OCI-LY3 (cell line): ENCODE results near the gene CEBPG.

Experiments used
- H2AFZ ChIP-seq: fragments of 200-600, 300-600 bp; shearing (Covaris generic); 2 replicates; pipeline ENCODE4 v1.6.0; 2014; ENCODE audit warnings: antibody characterized with exemption, low read depth, low read length
- H3K27ac ChIP-seq: fragments of 200-600, 300-600 bp; sonication (generic); 2 replicates; pipeline ENCODE4 v1.5.1; 2014; ENCODE audit warnings: mild to moderate bottlenecking, low read length, moderate library complexity, mixed read lengths
- H3K27me3 ChIP-seq: fragments of 200-600, 300-600 bp; sonication (generic); 2 replicates; pipeline ENCODE4 v1.6.1; 2014; ENCODE audit warnings: low read depth, low read length, mixed read lengths
- H3K36me3 ChIP-seq: fragments of 200-600, 300-600 bp; sonication (generic); replicated peaks from 2 replicates; pipeline ENCODE3; 2014; ENCODE audit warnings: low read depth, low read length, mixed read lengths
- H3K4me1 ChIP-seq: fragments of 300-600, 200-600 bp; sonication (generic); 2 replicates; pipeline ENCODE4 v1.6.1; 2014; ENCODE audit warnings: low read length, mixed read lengths
- H3K4me2 ChIP-seq: fragments of 200-600, 300-600 bp; sonication (generic); 2 replicates; pipeline ENCODE4 v1.6.1; 2014; ENCODE audit warnings: low read length, mixed read lengths
- H3K4me3 ChIP-seq: fragments of 300-600, 200-600 bp; sonication (generic); 2 replicates; pipeline ENCODE4 v1.5.1; 2014; ENCODE audit warnings: antibody characterized with exemption, mild to moderate bottlenecking, low read length, moderate library complexity
- H3K79me2 ChIP-seq: fragments of 300-600, 200-600 bp; shearing (Covaris generic); 2 replicates; pipeline ENCODE4 v1.6.1; 2014; ENCODE audit warnings: mild to moderate bottlenecking, low read length, mixed read lengths
- H3K9ac ChIP-seq: fragments of 300-600, 200-600 bp; shearing (Covaris generic); 2 replicates; pipeline ENCODE4 v1.6.0; 2014; ENCODE audit warnings: mild to moderate bottlenecking, low read length, moderate library complexity
- H3K9me3 ChIP-seq: fragments of 200-600, 300-600 bp; shearing (Covaris generic); 2 replicates; pipeline ENCODE4 v1.6.1; 2014; ENCODE audit warnings: low read length, mixed read lengths; ENCODE audit not compliant: insufficient read depth
- H4K20me1 ChIP-seq: fragments of 200-600, 300-600 bp; sonication (generic); 2 replicates; pipeline ENCODE4 v1.6.1; 2016; ENCODE audit warnings: low read length, mixed read lengths; ENCODE audit not compliant: insufficient read depth
- EZH2phosphoT487 ChIP-seq: fragments of 200-600 bp; shearing (Covaris generic); IDR thresholded peaks from 2 replicates; pipeline ENCODE4 v1.6.1; 2018; ENCODE audit warnings: antibody characterized with exemption, mixed run types, low read depth
- TF ChIP-seq, protein P1 (sequence below): fragments of 200-600, 300-600 bp; sonication (generic); IDR thresholded peaks from 2 replicates; pipeline ENCODE4 v1.5.1; 2014; ENCODE audit warnings: antibody characterized with exemption, low read length, low read depth

Gene CEBPG

DNA sequence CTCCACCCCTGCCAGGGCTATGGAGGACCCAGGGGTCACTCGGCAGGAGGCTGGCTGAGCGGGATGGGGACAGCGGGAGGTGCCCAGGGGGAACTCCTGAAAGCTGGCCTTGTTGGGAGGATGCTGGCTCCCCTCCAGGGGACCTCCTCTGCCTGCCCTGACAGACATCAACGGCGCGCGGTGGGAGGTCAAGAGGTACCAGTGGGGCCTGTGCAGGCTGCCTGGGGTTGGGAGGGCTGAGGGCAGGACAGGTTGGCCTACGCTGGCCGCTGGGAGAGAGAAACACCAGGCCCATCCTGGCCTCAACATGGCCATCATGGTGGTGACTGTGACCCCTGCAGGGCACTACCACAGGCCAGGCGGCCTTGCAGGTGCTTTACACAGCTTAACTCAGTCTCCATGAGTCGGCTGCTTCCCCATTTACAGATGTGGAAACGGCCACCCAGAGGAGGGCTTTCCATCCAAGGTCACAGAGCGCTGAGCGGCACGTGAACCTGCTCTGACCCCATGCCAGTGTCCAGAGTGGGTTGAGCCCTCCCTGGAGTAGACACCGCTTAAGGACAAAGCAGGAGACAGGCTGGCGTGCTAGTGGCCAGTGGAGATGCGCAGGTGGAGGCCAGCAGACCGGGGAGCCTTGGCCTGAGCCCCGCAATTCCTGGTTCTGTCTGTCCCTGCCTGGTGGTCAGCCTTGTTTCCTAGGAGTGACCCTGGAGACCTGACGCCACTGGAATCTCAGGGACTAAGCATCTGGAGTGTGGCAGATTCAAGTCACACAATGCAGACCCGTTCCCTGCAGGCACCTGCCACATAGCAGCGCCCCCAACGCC lies 27.6 kb downstream of the CEBPG start:
- peaks cover 15% of the 10 kb centered on the region for H3K4me1 ChIP-seq
- H3K9me3 ChIP-seq, result no peaks in the 10 kb centered on the region
- H3K36me3 ChIP-seq, result no peaks in the 10 kb centered on the region
- no peak overlapping the region for H3K4me2 ChIP-seq
- no peaks in the 10 kb centered on the region for H3K27me3 ChIP-seq
- no peak overlapping the region for H2AFZ ChIP-seq
- H3K27ac ChIP-seq, result no peak overlapping the region
- H4K20me1 ChIP-seq, result no peaks in the 10 kb centered on the region
- no peaks in the 10 kb centered on the region for H3K79me2 ChIP-seq
- H3K9ac ChIP-seq, result no peak overlapping the region
- TF ChIP-seq, protein P1, sequence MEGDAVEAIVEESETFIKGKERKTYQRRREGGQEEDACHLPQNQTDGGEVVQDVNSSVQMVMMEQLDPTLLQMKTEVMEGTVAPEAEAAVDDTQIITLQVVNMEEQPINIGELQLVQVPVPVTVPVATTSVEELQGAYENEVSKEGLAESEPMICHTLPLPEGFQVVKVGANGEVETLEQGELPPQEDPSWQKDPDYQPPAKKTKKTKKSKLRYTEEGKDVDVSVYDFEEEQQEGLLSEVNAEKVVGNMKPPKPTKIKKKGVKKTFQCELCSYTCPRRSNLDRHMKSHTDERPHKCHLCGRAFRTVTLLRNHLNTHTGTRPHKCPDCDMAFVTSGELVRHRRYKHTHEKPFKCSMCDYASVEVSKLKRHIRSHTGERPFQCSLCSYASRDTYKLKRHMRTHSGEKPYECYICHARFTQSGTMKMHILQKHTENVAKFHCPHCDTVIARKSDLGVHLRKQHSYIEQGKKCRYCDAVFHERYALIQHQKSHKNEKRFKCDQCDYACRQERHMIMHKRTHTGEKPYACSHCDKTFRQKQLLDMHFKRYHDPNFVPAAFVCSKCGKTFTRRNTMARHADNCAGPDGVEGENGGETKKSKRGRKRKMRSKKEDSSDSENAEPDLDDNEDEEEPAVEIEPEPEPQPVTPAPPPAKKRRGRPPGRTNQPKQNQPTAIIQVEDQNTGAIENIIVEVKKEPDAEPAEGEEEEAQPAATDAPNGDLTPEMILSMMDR, result no peak
- no peak for TF ChIP-seq EZH2phosphoT487
- H3K4me3 ChIP-seq, result no peak overlapping the region

DNA sequence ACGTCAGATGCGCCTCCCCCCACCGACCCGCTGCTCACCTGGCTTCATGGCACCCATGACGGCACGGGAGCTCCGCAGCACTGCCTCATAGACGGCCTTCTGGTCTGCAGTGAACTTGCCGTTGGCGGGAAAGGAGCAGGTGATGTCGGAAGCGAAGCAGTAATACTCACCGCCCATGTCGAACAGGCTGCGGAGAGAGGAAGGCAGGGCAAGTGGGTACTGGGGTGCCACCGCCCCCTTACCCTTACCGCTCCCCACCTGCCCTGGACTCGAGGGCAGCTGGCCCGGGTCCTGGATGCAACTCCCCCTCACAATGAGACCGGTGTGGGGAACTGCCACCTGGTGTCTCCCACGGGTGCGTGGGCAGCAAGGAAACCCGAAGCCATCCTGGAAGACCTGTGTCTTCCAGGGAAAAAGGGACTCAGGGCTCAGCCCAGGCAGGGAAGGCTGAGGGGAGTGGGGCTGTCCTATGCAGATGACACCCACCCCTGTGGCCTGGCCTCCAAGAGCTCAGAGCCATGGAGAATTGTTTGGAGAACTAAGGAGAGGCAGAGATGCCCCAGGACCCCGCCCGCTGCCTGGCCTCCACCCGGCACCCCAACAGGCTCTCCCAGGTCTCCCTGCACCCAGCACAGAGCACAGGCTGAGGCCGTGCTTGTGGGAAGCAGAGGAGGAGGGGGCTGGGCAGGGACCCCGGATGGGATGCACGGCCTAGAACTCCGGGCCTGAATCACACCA lies 28.3 kb downstream of the CEBPG start:
- H3K79me2 ChIP-seq, result no peaks in the 10 kb centered on the region
- H3K36me3 ChIP-seq, result no peaks in the 10 kb centered on the region
- H3K4me2 ChIP-seq, result no peak overlapping the region
- no peak for TF ChIP-seq EZH2phosphoT487
- TF ChIP-seq, protein P1, result no peak
- H3K27me3 ChIP-seq, result no peaks in the 10 kb centered on the region
- no peak overlapping the region for H2AFZ ChIP-seq
- H4K20me1 ChIP-seq, result no peaks in the 10 kb centered on the region
- no peaks in the 10 kb centered on the region for H3K9me3 ChIP-seq
- no peak overlapping the region for H3K27ac ChIP-seq
- no peak overlapping the region for H3K4me3 ChIP-seq
- no peak overlapping the region for H3K9ac ChIP-seq
- H3K4me1 ChIP-seq, result peaks cover 15% of the 10 kb centered on the region

DNA sequence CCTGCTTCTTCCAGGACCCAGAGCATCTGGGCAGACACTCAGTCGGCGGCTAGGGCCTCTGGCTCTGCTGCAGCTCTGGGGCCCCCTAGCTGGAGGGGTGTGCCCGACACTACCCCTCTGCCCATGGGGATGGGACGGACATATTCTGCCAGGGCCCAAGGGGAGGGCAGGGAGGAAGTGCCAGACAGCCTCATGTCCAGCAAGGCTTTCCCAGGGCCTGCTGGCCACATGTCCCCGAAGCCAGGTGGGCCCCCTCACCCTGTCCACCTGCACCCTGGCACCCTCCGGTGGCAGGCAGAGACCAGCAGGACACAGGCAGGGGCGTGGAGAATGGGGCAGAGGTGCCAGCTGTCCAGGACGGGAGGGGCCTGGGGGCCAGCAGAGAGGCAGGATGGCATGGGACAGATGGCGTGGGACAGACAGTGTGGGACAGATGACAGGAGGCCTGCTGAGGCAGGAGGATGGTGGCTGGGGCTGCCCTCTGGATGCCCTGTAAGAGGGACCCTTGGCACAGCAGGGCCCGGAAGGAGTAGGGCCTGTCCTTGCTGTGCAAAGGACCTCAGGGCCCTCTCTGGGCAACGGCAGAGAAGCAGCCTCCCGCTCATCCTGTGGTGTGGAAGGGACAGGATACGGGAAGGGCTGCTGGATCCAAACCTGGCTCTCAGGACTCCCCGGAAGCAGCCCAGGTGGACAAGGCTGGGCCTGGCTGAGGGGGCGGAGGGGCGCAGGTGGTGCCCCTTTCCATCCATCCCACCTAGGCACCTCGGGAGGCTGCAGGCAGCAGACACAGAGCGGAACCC lies 29.1 kb downstream of the CEBPG start:
- no peaks in the 10 kb centered on the region for H3K36me3 ChIP-seq
- H3K4me3 ChIP-seq, result no peak overlapping the region
- H3K9ac ChIP-seq, result no peak overlapping the region
- no peaks in the 10 kb centered on the region for H3K9me3 ChIP-seq
- no peak overlapping the region for H2AFZ ChIP-seq
- H3K27ac ChIP-seq, result no peak overlapping the region
- H3K4me2 ChIP-seq, result no peak overlapping the region
- no peaks in the 10 kb centered on the region for H3K27me3 ChIP-seq
- H3K79me2 ChIP-seq, result no peaks in the 10 kb centered on the region
- H4K20me1 ChIP-seq, result no peaks in the 10 kb centered on the region
- TF ChIP-seq, protein P1, result peak; percentile 37
- TF ChIP-seq EZH2phosphoT487, result no peak
- peaks cover 15% of the 10 kb centered on the region for H3K4me1 ChIP-seq
